Measurements from ENCODE around the gene HPDL. TPM values are rescaled to one million over a fixed set of nuclear protein-coding genes. Genes with fewer than 3 reads are reported as not detected.
A peak's percentile ranks its signal among the peaks of the same experiment; 100 is the strongest.

HPDL gene
- total and polyA plus RNA-seq, 2 of the 8 experiments (the other 6 are each of a cell fraction or from before 2014, with no cell fraction given) = 58.5 to 62.7 TPM

GRCh38 chr1:45339789-45340558 lies 13.3 kb downstream of the HPDL start, which contains the start of the genes MUTYH and TOE1:
TSS of gene MUTYH (minus strand) at chr1:45340440. CDS start at chr1:45334505, 5,935 bp downstream.
TSS of gene TOE1 (plus strand) at chr1:45340170. CDS start at chr1:45340253, 83 bp downstream.
- WGBS, 2 experiments (ENCODE audit: extremely low coverage in 1 of 2, insufficient coverage in 1 of 2, insufficient read length in 1 of 2, insufficient replicate concordance in 2 of 2, low coverage in 1 of 2, low lambda C conversion rate in 2 of 2, missing lambda C conversion rate in 1 of 2) = 2% methylated on average over 59 of the region's 70 CpGs; no CpG with 5 or more reads in 1 of the 2 experiments
- CTCF ChIA-PET (ENCODE audit: partially characterized antibody) = interaction anchor here (0.6 to 13.4 kb wide), 16 partner anchors 9 to 369 kb away, joined by 3 to 139 read pairs (median 5); partner anchors contain the start of gene HPDL
- TF ChIP-seq CTCF (IDR thresholded peaks at IDR 0.05; ENCODE audit: control extremely low read depth in 1 of 3, insufficient read depth in 1 of 3, low read depth in 1 of 3, low read length in 3 of 3) = no peak
- peak; percentile 70 for TF ChIP-seq KDM4A (IDR thresholded peaks at IDR 0.05; ENCODE audit: low read depth, low read length, severe bottlenecking)
- no peak for TF ChIP-seq EGR1 (IDR thresholded peaks at IDR 0.05; ENCODE audit: borderline replicate concordance, low read depth, low read length)
- no peak for TF ChIP-seq KDM1A (IDR thresholded peaks at IDR 0.05; ENCODE audit: borderline replicate concordance, low read length)
- peak; percentile 94 to 96 for TF ChIP-seq POLR2A (IDR thresholded peaks at IDR 0.05; ENCODE audit: control extremely low read depth in 1 of 2, low read depth in 2 of 2, low read length in 2 of 2)
- TF ChIP-seq CHD1 (IDR thresholded peaks at IDR 0.05; ENCODE audit: low read depth, low read length) = no peak
- peak; percentile 97 for TF ChIP-seq PHF8 (conservative IDR thresholded peaks at IDR 0.05; ENCODE audit: low read depth, low read length)
- no peak for TF ChIP-seq BACH1 (IDR thresholded peaks at IDR 0.05; ENCODE audit: low read length)

More at GRCh38 chr1:45339789-45340558, 13.3 kb downstream of the HPDL start, which contains the start of the genes MUTYH and TOE1:
- no peaks in the 10 kb centered on the region for H3K9me3 ChIP-seq (ENCODE audit: insufficient read depth in 2 of 2, low read depth in 1 of 2, low read length in 1 of 2)
- peak within 1 kb of the TSS; percentile 76 to 82 for H3K4me2 ChIP-seq (ENCODE audit: insufficient read depth in 1 of 2, low read depth in 2 of 2, low read length in 2 of 2)
- peak within 1 kb of the TSS; percentile 89; the same call in 1 of the 2 replicates for H2AFZ ChIP-seq (ENCODE audit: low read length)
- peak within 1 kb of the TSS; percentile 51 to 99 (median 93) for H3K9ac ChIP-seq (replicated peaks in 1 of 4; ENCODE audit: extremely low read depth in 1 of 4, low read depth in 3 of 4, low read length in 3 of 4)
- H4K5ac ChIP-seq (ENCODE audit: insufficient read length, low read depth, low read length) = peak within 1 kb of the TSS; percentile 97
- H4K8ac ChIP-seq (ENCODE audit: extremely low read depth, insufficient read depth, low read length) = peak within 1 kb of the TSS; percentile 97; the same call in 1 of the 2 replicates
- no peak within 1 kb of the TSS for H2BK20ac ChIP-seq (ENCODE audit: low read length)
- peak within 1 kb of the TSS; percentile 93 for H2BK5ac ChIP-seq (ENCODE audit: low read depth, low read length)
- H2BK120ac ChIP-seq (replicated peaks; ENCODE audit: low read depth, low read length) = peak within 1 kb of the TSS; percentile 18
- H3K56ac ChIP-seq (replicated peaks; ENCODE audit: insufficient read length, low read depth, low read length) = peak within 1 kb of the TSS; percentile 89
- no peak within 1 kb of the TSS for H3K23ac ChIP-seq (ENCODE audit: insufficient read length)
- H3K79me2 ChIP-seq (ENCODE audit: control insufficient read depth in 1 of 2, insufficient read depth in 2 of 2, low read length in 2 of 2) = peaks cover 0 to 38% of the 10 kb centered on the region in 2 experiments; a peak in 3 of 4 replicates
- no peak within 1 kb of the TSS for H3K14ac ChIP-seq (ENCODE audit: insufficient read length)
- peak within 1 kb of the TSS; percentile 52; the same call in 1 of the 2 replicates for H2BK12ac ChIP-seq (ENCODE audit: low read depth, low read length)
- H3K4me1 ChIP-seq (replicated peaks in 1 of 4; ENCODE audit: control insufficient read depth in 3 of 4, insufficient read depth in 4 of 4, low read length in 3 of 4) = peaks cover 0 to 9% (median 6%) of the 10 kb centered on the region in 4 experiments; a peak in 6 of 7 replicates
- peak within 1 kb of the TSS; percentile 36; the same call in 1 of the 2 replicates for H2BK15ac ChIP-seq (ENCODE audit: low read length)
- peak within 1 kb of the TSS; percentile 54; the same call in 1 of the 2 replicates for H2AK5ac ChIP-seq (ENCODE audit: low read depth, low read length)
- H3K36me3 ChIP-seq (ENCODE audit: control insufficient read depth in 2 of 4, insufficient read depth in 4 of 4, low read length in 3 of 4) = peaks cover 15 to 40% (median 32%) of the 10 kb centered on the region in 4 experiments; a peak in 6 of 8 replicates
- peaks cover 7% of the 10 kb centered on the region for H3K23me2 ChIP-seq (ENCODE audit: low read depth, low read length)
- peak within 1 kb of the TSS; percentile 97 for H3K27ac ChIP-seq (ENCODE audit: low read depth, low read length)
- peak within 1 kb of the TSS; percentile 99 for H3K4ac ChIP-seq (replicated peaks; ENCODE audit: insufficient read length, low read depth, low read length)
- peak; percentile 75 for FAIRE-seq
- no peaks in the 10 kb centered on the region for H3K27me3 ChIP-seq (replicated peaks in 1 of 4; ENCODE audit: control insufficient read depth in 3 of 4, extremely low read depth in 1 of 4, insufficient read depth in 3 of 4, low read length in 3 of 4)
- peak; percentile 88 to 95 for DNase-seq (ENCODE audit: low read depth in 1 of 2, low spot score in 2 of 2)
- peaks cover 12% of the 10 kb centered on the region for H3K79me1 ChIP-seq (ENCODE audit: low read depth, low read length)
- peak within 1 kb of the TSS; percentile 84 to 97 (median 92) for H3K4me3 ChIP-seq (ENCODE audit: extremely low read depth in 1 of 4, insufficient read depth in 2 of 4, low read depth in 3 of 4, low read length in 4 of 4)
- peak within 1 kb of the TSS; percentile 98 for H3K18ac ChIP-seq (ENCODE audit: extremely low read depth, low read length)
- H4K20me1 ChIP-seq (replicated peaks in 1 of 2; ENCODE audit: control insufficient read depth in 1 of 2, insufficient read depth in 2 of 2, low read length in 2 of 2) = peaks cover 0 to 2% of the 10 kb centered on the region in 2 experiments
- POLR2A ChIA-PET (ENCODE audit: partially characterized antibody) = interaction anchor here (0.6 to 21.4 kb wide), 55 partner anchors 15 to 565 kb away, joined by 3 to 472 read pairs (median 5); partner anchors contain the start of genes AKR1A1, CCDC163, HECTD3 and HPDL
- peak within 1 kb of the TSS; percentile 79 for H4K91ac ChIP-seq (replicated peaks; ENCODE audit: insufficient read length, low read length)

All from H1 (cell line).